IPS DF 4.7 (cell line): ENCODE measurements around the gene PEPD.

Source experiments
- DNase-seq: peaks from one replicate; pipeline ENCODE4 v3.0.0-alpha.2; 2013; ENCODE audit warnings: low spot score; ENCODE audit errors: extremely low read depth

The PEPD gene

DNA sequence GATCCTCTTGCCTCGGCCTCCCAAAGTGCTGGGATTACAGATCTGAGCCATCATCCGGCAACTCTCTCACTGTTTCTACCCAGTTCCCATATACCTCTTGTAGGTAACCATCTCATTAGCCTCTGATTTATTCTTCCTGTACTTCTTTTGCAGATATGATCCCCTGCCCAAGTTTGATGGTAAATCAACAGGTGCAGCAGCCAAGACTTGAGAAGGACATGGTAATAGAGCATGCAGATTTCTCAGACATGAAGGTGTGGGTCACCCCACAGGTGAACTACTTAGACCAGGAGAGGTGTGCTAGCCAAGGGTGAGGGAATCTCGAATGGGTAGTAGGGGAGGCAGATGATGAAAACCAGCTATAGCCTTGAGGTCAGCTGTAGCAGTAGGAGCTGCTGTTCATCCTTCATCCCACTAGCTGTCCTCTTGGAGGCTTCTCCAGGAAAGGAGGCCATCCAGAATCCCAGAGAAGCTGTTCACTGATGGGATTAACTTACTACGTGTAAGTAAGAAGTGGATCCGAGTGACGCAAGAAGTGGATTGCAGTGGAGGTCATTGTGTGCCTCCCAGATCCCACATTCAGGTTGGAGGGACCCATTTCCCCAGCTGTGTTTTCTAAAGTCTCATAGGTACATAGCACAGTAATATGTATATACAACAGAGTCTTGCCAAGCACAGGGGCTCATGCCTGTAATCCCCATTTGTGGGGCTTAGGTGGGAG is 158.9 kb downstream of the PEPD start:
- no peak for DNase-seq

DNA sequence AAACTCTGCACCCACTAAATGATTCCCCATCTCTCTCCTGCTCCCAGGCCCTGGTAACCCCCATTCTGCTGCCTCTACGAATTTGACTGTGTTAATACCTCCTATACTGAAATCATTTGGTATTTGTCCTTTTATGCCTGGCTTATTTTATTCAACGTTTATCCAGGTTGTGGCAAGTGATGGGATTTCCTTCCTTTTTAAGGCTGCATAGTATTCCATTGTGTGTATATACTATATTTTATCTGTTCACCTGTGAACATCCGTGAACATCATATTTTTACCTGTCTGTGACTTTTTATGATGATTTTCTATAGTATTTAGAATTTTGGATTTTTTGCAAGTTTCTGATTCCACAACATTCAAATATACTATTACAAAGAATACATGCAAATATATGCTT is 162.0 kb downstream of the PEPD start:
- DNase-seq = no peak

DNA sequence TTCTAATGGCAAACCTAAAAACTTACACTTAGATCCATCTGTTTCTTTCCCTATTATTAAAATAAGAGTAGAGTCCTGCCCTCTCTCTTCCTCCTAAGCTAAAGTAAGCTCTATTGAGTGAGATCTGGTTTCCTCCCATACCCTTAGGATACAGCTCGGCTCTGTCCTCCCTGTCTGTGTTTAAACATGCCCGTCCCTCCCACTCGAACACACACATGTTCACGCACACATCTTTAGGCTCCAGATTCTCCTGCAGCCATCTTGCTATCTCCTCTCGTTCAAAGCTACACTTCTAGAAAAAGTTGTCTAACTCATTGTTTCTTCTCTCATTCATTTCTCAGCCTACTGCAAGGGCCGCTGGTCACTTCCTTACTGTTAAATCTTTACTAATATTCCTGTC is 163.2 kb downstream of the PEPD start:
- DNase-seq = no peak

DNA sequence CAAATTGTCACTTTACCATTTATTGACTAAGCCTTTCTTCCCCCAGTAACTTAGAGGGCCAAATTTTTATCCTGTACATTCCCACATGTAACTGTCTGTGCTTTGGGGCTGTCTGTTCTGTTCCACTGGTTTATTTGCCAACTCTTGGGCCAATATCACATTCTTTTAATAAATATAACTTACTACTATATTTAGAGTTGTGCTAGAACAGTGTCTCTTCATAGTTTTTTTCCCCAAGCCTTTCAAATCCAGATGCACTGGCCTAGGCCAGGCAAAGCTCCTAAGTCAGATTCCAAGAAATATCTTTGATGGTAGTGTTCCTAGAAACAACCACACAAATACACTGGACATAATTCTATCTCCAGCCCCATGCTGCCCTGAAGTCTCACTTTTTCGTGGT is 164.0 kb downstream of the PEPD start:
- DNase-seq = no peak

DNA sequence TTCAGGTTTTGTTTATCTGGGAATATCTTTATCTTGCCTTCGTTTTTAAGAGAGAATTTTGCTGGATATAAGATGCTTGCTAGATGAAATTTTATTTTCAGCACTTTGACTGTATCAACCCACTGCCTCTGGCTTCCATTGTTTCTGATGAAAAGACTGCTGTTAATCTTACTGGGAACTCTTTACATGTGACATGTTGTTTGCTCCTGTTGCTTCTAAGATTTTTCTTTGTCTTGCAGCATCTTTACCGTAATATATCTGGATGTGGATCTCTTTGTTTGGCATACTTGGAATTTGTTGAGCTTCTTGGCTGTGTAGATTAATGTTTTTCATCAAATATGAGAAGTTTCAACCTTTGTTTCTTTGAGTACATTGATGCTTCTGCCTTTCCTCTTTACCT is 166.1 kb downstream of the PEPD start:
- no peak for DNase-seq

DNA sequence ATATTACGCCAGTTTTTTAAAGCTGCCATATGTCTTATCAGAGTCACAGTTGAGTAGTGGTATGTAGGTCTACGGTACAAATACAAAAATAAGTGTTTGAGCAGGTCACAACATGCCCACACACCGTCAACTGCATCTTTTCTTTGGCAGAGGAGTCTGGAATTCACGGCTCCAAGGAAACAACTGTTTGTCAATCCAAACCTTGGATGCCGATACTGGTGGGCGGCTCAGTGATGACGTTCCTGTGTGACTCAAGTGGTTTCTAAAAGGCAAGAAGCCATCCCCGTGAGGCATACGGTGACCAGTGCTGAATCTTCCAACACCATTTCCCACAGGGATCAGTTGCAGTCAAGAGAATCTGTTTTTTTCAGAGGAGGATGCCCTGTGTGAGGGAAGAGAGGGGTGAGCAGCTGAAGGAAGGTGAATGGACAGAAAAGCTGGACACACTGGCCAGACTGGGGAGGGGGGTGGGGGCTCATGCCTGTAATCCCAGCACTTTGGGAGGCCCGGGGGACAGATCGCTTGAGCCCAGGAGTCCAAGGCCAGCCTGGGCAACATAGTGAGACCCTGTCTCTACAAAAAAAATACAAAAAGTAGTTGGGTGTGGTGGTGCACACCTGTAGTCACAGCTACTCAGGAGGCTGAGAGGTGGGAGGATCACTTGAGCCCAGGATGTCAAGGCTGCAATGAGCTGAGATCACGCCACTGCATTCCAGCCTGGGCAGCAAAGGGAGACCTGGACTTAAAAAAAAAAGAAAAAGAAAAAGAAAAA is 170.9 kb downstream of the PEPD start:
- no peak for DNase-seq

DNA sequence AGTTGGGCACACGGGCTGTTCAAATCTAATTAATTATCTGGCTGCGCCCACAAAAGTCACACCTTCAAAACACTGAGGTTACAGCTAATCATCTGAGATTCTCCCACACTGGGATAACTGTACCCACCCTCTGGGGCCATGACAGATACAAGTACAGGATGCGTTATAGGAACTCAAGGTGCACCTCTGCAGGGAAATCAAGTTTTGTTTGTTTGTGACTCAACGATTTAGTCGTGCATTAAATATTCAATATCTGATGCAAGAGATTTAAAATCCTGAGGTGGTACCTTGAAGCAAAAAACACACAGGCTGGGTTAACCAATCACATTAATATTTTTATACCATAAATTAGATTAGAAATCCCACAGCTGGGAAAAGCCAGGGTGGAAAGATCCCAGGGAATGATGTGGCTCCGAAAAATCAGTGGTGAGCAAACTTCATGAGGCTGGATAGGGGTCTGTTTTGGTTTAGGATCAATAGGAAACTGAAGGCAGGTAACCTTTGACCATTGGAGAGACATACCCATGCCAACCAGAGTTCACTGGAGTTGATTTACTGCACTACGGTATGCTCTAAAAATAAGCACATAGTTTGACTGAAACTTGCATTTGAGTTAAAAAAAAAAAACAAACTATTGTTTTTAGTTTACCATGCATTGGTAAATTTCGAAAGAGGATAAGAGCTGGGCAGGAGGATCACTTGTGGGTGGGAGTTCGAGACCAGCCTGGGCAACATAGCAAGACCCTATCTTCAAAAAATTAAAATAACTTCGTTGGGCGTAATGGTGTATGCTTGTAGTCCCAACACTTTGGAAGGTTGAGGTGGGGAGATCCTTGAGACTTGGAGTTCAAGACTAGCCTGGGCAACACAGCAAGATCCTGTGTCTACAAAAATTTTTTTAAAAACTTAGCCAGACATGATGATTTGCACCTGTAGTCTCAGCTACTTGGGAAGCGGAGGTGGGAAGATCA is 172.0 kb downstream of the PEPD start:
- no peak for DNase-seq

DNA sequence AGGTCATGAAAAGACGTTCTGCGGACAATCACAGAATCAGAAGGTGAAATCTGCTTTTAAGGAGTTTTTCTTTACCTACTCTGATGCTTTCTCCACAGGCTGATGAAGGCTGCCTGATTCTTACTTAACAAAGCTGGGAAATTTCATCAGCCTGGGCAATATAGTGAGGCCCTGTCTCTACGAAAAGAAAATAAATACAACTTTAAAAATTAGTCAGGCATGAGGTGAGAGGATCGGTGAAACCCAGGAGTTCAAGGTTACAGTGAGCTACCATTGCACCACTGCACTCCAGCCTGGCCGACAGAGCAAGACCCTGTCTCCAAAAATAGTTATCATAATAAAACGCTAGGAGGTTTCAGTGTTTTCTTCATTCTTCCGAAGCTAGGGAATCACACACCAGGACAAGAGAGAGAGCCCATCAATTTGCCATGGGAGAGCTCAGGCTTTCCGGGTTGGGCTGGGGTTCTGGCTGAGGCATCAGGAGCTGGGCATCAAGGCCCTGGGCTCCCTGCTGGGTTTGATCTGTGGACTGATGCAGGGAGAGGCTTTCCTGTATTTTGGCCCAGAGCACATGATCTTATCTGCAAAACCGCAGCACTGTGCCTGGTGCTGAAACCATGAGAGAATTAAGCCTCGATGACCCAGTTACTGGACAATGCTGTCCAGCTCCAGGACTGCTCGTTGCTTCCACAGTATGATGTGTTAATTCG is 173.1 kb downstream of the PEPD start:
- no peak for DNase-seq

DNA sequence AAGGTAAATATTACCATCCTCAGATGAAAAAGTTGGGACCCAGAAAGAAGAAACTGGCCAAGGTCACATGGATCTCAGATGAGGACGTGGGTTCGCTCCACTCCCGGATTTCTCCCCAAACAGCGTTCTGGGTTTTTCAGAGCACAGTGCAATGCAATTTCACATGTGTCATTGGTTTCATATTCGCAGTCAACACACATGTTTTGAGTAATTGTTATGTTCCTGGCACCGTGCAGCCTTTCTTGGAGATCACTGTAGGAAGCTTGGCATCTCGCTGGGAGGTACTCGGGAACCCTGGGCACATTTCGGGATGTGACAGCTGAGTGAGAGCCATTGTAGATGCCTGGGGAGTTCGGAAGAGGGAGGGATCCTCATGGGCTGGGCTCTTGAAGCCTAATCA is 174.3 kb downstream of the PEPD start:
- DNase-seq = no peak

DNA sequence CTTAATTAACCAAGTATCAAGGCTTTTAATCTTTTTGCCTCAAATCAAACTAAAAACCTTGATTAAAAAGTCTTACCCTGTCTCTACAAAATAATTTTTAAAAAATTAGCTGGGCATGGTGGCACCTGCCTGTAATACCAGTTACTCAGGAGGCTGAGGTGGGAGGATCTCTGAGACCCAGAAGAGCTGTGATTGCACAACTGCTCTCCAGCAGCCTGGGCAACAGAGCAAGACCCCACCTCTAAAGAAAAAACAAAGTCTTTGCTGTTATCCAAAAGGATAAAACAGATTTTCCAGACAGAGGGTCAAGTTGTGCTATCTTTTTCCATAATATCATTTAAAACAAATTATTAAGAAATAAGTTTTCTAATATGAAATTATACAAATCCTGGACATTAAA is 174.9 kb downstream of the PEPD start:
- no peak for DNase-seq

DNA sequence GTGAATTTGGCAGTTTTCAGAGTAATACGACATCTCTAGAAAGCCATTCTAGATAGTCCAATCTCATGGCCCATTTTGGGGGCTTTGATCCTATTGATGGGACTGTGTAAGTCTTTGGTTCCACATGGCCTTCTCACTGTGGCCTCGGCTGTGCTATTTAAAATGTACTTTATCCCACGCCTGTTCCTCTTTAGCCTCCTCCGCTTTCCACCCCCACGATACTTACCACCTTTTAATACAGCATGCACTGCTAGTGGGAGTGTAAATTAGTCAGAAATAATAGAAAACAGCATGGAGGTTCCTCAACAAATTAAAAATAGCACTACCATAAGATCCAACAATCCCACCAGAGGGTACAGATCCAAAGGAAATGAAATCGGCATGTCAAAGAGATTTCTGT is 176.4 kb downstream of the PEPD start:
- no peak for DNase-seq

DNA sequence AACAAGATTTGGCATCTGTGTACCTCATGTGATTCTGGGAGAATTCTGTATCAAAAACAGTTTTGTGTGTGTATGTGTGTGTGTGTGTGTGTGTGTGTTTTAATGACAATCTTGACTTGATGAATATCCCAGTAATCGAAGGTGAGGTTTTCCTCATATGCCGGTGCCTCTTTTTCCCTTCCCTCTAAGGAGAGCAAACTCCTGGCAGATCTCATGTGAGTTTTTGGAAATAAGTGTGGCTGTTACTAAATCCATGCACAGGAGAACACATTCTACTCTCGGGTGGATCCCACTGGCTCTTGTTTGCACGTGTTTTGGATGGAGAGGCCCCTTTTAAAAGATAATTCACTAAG is 177.0 kb downstream of the PEPD start:
- DNase-seq = no peak

DNA sequence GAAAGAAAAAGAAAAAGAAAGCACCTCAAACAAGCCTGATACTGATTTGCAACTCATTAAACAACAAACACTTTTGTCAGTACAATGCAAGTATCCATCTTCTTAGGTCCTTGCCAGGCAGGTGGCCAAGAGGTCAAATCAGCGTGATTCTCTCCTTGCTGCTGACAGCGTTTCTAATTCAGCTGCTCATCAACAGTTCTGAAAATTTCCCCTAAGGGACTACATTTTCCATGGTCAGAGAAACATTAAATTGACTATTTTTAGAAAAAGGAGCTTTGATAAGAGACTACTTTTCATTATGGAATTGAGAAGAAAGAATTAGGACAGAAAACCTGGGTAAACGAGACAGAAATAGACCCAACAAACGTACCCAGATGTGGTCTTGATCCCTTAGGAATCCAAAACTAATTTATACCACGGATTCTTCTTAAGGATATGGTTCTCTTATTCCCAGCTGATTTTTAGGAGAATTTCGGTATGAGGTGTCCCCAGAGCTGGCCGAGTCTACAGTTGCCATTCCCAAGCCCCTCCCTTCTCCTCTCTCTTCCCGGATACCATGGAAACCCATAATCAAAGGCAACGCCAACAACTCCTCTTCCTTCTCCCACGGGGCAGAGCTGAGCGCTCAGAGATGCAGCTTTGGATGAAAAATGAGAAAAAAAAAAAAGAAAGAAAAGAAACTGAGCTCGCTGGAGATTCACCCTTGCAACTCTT is 177.6 kb downstream of the PEPD start:
- DNase-seq = no peak

DNA sequence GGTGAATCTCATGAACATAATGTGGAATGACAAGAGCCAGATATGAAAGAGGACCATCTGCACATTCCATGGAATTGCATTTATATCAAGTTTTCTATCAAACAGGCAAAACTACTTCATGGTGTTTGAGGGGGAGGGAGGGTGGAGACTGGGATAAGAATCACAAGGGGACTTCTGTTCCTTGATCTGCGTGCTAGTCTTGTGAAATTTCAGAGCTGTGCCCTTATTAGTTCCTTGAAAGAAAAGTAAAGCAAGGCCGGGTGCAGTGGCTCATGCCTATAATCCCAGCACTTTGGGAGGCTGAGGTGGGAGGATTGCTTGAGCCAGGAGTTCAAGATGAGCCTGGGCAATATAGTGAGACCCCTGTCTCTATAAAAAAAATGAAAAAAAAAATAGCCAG is 178.3 kb downstream of the PEPD start:
- no peak for DNase-seq

DNA sequence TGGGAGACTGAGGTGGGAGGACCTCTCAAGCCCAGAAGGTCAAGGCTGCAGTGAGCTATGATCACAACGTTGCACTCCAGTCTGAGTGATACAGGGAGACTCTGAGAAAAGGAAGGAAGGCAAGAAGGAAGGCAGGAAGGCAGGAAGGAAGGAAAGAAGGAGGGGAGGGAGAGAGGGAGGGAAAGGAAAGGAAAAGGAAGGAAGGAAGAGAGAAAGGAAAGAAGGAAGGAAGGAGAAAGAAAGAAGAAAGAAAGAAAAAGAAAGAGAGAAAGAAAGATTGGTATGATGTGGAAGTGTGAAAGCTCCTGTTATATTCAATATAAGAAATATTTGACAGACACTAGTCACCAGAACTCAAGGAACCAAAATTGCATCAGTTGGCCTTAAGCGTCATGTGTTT is 180.6 kb downstream of the PEPD start:
- DNase-seq = no peak

DNA sequence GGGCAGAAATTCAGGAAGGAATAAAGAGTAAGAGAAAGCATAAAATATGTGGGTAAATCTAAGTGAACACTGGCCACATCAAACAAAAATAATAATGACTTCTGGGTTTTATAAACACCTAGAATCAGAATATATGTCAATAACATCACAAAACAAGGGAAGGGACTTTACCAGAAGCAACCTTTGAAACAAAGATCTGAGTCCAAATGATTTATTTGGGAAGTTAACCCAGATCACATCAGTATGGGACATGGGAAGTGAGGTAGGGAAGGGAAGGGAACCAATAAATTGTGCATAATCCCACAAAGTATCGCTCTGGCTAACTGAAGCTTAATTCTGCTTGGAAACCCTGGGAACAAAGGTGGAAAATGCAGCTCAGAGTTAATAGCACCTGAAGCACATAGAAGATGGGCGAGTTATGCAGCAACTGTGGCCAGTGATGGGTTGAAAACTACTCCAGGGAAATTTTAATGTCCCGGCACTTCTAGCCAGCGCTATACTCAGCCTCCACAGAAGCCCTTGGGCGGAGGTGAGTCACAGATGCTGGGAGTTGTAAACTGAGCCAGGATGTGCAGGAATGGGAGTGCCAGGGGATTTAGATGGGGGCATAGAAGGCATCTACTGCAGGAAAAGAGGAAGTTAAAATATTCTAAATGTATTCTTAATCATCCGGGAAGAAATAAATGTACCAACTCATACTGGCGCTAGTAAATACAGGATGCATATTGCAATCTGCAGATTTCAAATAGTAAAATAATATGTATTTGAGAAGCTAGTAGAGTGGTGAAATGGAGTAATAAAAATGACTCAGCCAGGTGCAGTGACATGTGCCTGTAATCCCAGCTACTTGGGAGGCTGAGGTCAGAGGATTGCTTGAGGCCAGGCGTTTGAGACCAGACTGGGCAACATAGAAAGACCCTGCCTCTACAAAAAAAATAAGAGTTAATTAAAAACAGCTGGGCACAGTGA is 182.3 kb downstream of the PEPD start:
- DNase-seq = no peak
